Measurements from ENCODE around the gene APEH. TPM values are rescaled to one million over a fixed set of nuclear protein-coding genes. Genes with fewer than 3 reads are reported as not detected.

The APEH gene
- total RNA-seq, 1 experiment from 2014 or later = 246 TPM

DNA sequence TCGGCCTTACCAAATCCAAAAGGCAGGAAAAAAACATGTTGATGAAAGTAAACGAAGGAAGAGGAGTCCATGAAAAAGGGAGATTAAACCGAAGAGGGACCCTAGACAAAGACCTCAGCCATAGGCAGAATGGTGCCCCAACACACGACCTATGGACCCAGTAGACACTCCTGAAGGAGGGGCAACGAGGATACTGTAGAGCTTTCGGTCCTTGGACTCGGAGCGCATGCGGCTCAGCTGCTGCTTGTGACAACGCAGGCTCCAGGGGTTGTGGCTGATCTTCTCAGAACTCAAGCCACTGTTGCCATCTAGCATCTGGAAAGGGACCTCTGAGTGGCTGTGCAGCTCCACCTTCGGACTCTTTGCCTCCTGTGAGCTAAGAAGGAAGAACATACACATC is 58.4 kb downstream of the APEH start:
- Histone ChIP-seq H3K4me2 (ENCODE audit: low read length) (no peak overlapping the region), H3K4me1 (ENCODE audit: control insufficient read depth in 1 of 2, insufficient read depth in 2 of 2, low read length in 2 of 2) (no peaks in the 10 kb centered on the region), H3K9ac (ENCODE audit: low read length) (no peak overlapping the region), H3K9me3 (ENCODE audit: control insufficient read depth in 1 of 2, insufficient read depth in 1 of 2, low read depth in 1 of 2, low read length in 2 of 2) (no peaks in the 10 kb centered on the region), H3K27me3 (ENCODE audit: insufficient read depth, low read length) (no peaks in the 10 kb centered on the region), H3K27ac (ENCODE audit: low read depth, low read length) (no peak overlapping the region), H3K36me3 (ENCODE audit: control insufficient read depth in 1 of 2, insufficient read depth in 2 of 2, low read length in 2 of 2) (peaks cover 23 to 26% of the 10 kb centered on the region in 2 experiments; a peak in 3 of 4 replicates), H3K9me2 (ENCODE audit: insufficient read depth) (no peaks in the 10 kb centered on the region), H3K79me2 (ENCODE audit: insufficient read depth, low read length) (peaks cover 8% of the 10 kb centered on the region; the same call in 1 of the 2 replicates), H2AFZ (ENCODE audit: low read depth, low read length, poor library complexity, severe bottlenecking) (no peak overlapping the region), H4K20me1 (ENCODE audit: insufficient read depth) (no peaks in the 10 kb centered on the region), H3K4me3 (replicated peaks in 1 of 2; ENCODE audit: low read depth in 1 of 2, low read length in 2 of 2) (no peak overlapping the region)
- intact Hi-C loops (cut with micrococcal nuclease) = no loop called here
- DNase-seq (ENCODE audit: low read depth, low spot score) (no peak), ATAC-seq (no peak)
- ChIA-PET CTCF (no interaction called here), RAD21 (ENCODE audit: low non-redundant PET in 1 of 2, low total read pairs in 2 of 2, uncharacterized antibody in 2 of 2, unreplicated experiment in 2 of 2) (no interaction called here), POLR2A (no interaction called here)
- BruUV-seq (replicated peaks) = no TSS peak
- TF ChIP-seq EZH2phosphoT487 (IDR thresholded peaks at IDR 0.05; ENCODE audit: borderline replicate concordance) (no peak), CBX3 (IDR thresholded peaks at IDR 0.05; ENCODE audit: low read depth) (no peak), EGR1 (IDR thresholded peaks at IDR 0.05; ENCODE audit: low read depth) (no peak), MAX (IDR thresholded peaks at IDR 0.05) (no peak), EZH2 (IDR thresholded peaks at IDR 0.05) (no peak), ZFX (IDR thresholded peaks at IDR 0.05) (no peak), ELF1 (IDR thresholded peaks at IDR 0.05; ENCODE audit: borderline replicate concordance, low read depth) (no peak), ZBTB33 (IDR thresholded peaks at IDR 0.05; ENCODE audit: extremely low read depth, insufficient replicate concordance, low read length) (no peak), POLR2A (IDR thresholded peaks at IDR 0.05; ENCODE audit: borderline replicate concordance, extremely low read depth, insufficient read depth, insufficient read length) (no peak), FOSL1 (IDR thresholded peaks at IDR 0.05; ENCODE audit: low read depth) (no peak), SIN3A (IDR thresholded peaks at IDR 0.05; ENCODE audit: low read depth) (no peak), SP1 (IDR thresholded peaks at IDR 0.05; ENCODE audit: low read depth) (no peak), TCF7L2 (IDR thresholded peaks at IDR 0.05; ENCODE audit: borderline replicate concordance, extremely low read depth, insufficient read depth, insufficient read length) (no peak), RAD21 (IDR thresholded peaks at IDR 0.05; ENCODE audit: low read depth) (no peak), JUND (IDR thresholded peaks at IDR 0.05) (no peak)
- TF ChIP-seq, protein P1, sequence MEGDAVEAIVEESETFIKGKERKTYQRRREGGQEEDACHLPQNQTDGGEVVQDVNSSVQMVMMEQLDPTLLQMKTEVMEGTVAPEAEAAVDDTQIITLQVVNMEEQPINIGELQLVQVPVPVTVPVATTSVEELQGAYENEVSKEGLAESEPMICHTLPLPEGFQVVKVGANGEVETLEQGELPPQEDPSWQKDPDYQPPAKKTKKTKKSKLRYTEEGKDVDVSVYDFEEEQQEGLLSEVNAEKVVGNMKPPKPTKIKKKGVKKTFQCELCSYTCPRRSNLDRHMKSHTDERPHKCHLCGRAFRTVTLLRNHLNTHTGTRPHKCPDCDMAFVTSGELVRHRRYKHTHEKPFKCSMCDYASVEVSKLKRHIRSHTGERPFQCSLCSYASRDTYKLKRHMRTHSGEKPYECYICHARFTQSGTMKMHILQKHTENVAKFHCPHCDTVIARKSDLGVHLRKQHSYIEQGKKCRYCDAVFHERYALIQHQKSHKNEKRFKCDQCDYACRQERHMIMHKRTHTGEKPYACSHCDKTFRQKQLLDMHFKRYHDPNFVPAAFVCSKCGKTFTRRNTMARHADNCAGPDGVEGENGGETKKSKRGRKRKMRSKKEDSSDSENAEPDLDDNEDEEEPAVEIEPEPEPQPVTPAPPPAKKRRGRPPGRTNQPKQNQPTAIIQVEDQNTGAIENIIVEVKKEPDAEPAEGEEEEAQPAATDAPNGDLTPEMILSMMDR (IDR thresholded peaks at IDR 0.05 in 2 of 3, conservative IDR thresholded peaks at IDR 0.05 in 1 of 3; ENCODE audit: borderline replicate concordance in 1 of 3, insufficient read depth in 1 of 3, low read depth in 2 of 3, low read length in 2 of 3) = no peak
- TF ChIP-seq, protein P2, sequence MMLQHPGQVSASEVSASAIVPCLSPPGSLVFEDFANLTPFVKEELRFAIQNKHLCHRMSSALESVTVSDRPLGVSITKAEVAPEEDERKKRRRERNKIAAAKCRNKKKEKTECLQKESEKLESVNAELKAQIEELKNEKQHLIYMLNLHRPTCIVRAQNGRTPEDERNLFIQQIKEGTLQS (IDR thresholded peaks at IDR 0.05) = no peak

Data from HCT116 (cell line).